SK-N-SH (cell line): ENCODE measurements around the gene KCNJ18. TPM values are rescaled to one million over a fixed set of nuclear protein-coding genes. Genes with fewer than 3 reads are reported as not detected.
"Not testable (repeated sequence)": the region's sequence is repeated elsewhere in the genome, so short reads cannot be mapped to it uniquely, and the experiment has no call there.

Experiments used
- CTCF ChIA-PET: fragments of 300-600, 350-600 bp; formaldehyde crosslinking; extraction: SDS; loops from one replicate; lab custom pipeline; 2021; lab: Yijun Ruan, JAX
- POLR2A ChIA-PET: fragments of 350-600 bp; sonication (Branson Sonifier 250); formaldehyde crosslinking; extraction: SDS; loops from one replicate; lab custom pipeline; 2020; ENCODE audit warnings: antibody characterized with exemption, inconsistent platforms; lab: Yijun Ruan, JAX
- DNase-seq: peaks from one replicate; pipeline ENCODE4 v3.0.0; 2012
- H2AFZ ChIP-seq: fragments of 200-600 bp; sonication (generic); 2 replicates; pipeline ENCODE4 v1.8.1; 2016; ENCODE audit warnings: antibody characterized with exemption, mild to moderate bottlenecking, low read depth
- H3F3A ChIP-seq: fragments of 200-600 bp; sonication (generic); replicated peaks from 2 replicates; pipeline ENCODE3; 2016; ENCODE audit warnings: antibody characterized with exemption, mild to moderate bottlenecking; ENCODE audit not compliant: insufficient read depth
- H3K27ac ChIP-seq, 2 experiments: fragments of 200-500 bp in 1 of 2; fragments of 200-600 bp in 1 of 2; sonication (Bioruptor generic) in 1 of 2; sonication (generic), shearing (Covaris generic) in 1 of 2; 2 replicates each; pipeline versions ENCODE4 v1.5.1 to v1.6.1; 2014 to 2016; ENCODE audit warnings: low read depth in 2 of 2, inconsistent platforms in 1 of 2, low read length in 1 of 2, mild to moderate bottlenecking in 1 of 2, mixed read lengths in 1 of 2
- H3K27me3 ChIP-seq: fragments of 200-600 bp; sonication (generic), shearing (Covaris generic); 2 replicates; pipeline ENCODE4 v1.6.1; 2016; ENCODE audit warnings: mixed run types; ENCODE audit not compliant: insufficient read depth
- H3K36me3 ChIP-seq, 2 experiments: fragments of 200-500 bp in 1 of 2; fragments of 200-600 bp in 1 of 2; sonication (Bioruptor generic) in 1 of 2; sonication (generic) in 1 of 2; replicated peaks in 1 of 2; 2 replicates each; pipeline versions ENCODE3 to v1.5.1; 2014 to 2016; ENCODE audit warnings: low read length in 1 of 2, mild to moderate bottlenecking in 1 of 2; ENCODE audit not compliant: insufficient read depth in 2 of 2, control insufficient read depth in 1 of 2
- H3K4me1 ChIP-seq, 2 experiments: fragments of 200-500 bp in 1 of 2; fragments of 200-600 bp in 1 of 2; sonication (Bioruptor generic) in 1 of 2; sonication (generic), shearing (Covaris generic) in 1 of 2; 2 replicates each; pipeline versions ENCODE4 v1.5.1 to v1.6.1; 2014 to 2016; ENCODE audit warnings: low read depth in 1 of 2, low read length in 1 of 2, mixed run types in 1 of 2; ENCODE audit not compliant: insufficient read depth in 2 of 2, control insufficient read depth in 1 of 2
- H3K4me2 ChIP-seq: fragments of 200-600 bp; sonication (generic), shearing (Covaris generic); 2 replicates; pipeline ENCODE4 v1.6.1; 2017; ENCODE audit warnings: mixed run types
- H3K4me3 ChIP-seq, 2 experiments: fragments of 200-500 bp in 1 of 2; fragments of 200-600 bp in 1 of 2; sonication (Bioruptor generic) in 1 of 2; sonication (generic), shearing (Covaris generic) in 1 of 2; 2 replicates each; pipeline versions ENCODE4 v1.5.1 to v1.8.1; 2014 to 2016; ENCODE audit warnings: low read depth in 2 of 2, inconsistent platforms in 1 of 2, low read length in 1 of 2, mild to moderate bottlenecking in 1 of 2, mixed read lengths in 1 of 2, moderate library complexity in 1 of 2
- H3K79me2 ChIP-seq: fragments of 200-600 bp; sonication (generic); 2 replicates; pipeline ENCODE4 v1.8.1; 2017; ENCODE audit warnings: mild to moderate bottlenecking; ENCODE audit not compliant: insufficient read depth
- H3K9ac ChIP-seq: fragments of 200-600 bp; sonication (generic); 2 replicates; pipeline ENCODE4 v1.6.1; 2017; ENCODE audit warnings: mixed run types
- H3K9me2 ChIP-seq: fragments of 200-600 bp; sonication (generic); 2 replicates; pipeline ENCODE4 v1.6.1; 2017; ENCODE audit warnings: mixed run types
- H3K9me3 ChIP-seq: fragments of 200-600 bp; sonication (generic); 2 replicates; pipeline ENCODE4 v1.6.1; 2017; ENCODE audit warnings: mixed run types, mild to moderate bottlenecking, moderate library complexity
- H4K20me1 ChIP-seq: fragments of 200-600 bp; sonication (generic); 2 replicates; pipeline ENCODE4 v1.6.1; 2017; ENCODE audit warnings: mild to moderate bottlenecking, mixed run types; ENCODE audit not compliant: insufficient read depth
- CHD2 ChIP-seq: fragments of 150-350 bp; IDR thresholded peaks from 2 replicates; pipeline ENCODE4 v1.6.1; 2018; ENCODE audit warnings: low read length; ENCODE audit not compliant: partially characterized antibody
- CTCF ChIP-seq: fragments of 200-600 bp; sonication (generic); IDR thresholded peaks from 2 replicates; pipeline ENCODE4 v1.6.1; 2017; ENCODE audit warnings: antibody characterized with exemption, mild to moderate bottlenecking, moderate library complexity
- ELF1 ChIP-seq: IDR thresholded peaks from 2 replicates; pipeline ENCODE4 v1.4.0; 2012
- EZH2phosphoT487 ChIP-seq: fragments of 200-600 bp; sonication (generic); IDR thresholded peaks from 2 replicates; pipeline ENCODE4 v1.6.1; 2017; ENCODE audit warnings: low read depth, mixed run types, mild to moderate bottlenecking, antibody characterized with exemption, moderate library complexity, borderline replicate concordance
- GABPA ChIP-seq: IDR thresholded peaks from 2 replicates; pipeline ENCODE4 v1.4.0; 2012; ENCODE audit warnings: low read depth, mild to moderate bottlenecking
- IRF3 ChIP-seq: fragments of 150-350 bp; IDR thresholded peaks from 2 replicates; pipeline ENCODE4 v1.6.1; 2016; ENCODE audit warnings: mild to moderate bottlenecking, low read depth, low read length
- JUND ChIP-seq: IDR thresholded peaks from 2 replicates; pipeline ENCODE4 v1.4.0; 2012
- MEF2A ChIP-seq: IDR thresholded peaks from 2 replicates; pipeline ENCODE4 v1.4.0; 2012; ENCODE audit warnings: low read depth, borderline replicate concordance
- MXI1 ChIP-seq: IDR thresholded peaks from 2 replicates; pipeline ENCODE4 v1.6.1; 2012; ENCODE audit warnings: mild to moderate bottlenecking, low read depth, low read length, improper control_type of control experiment
- NFIC ChIP-seq: IDR thresholded peaks from 2 replicates; pipeline ENCODE4 v1.4.0; 2012; ENCODE audit warnings: borderline replicate concordance
- RAD21 ChIP-seq: IDR thresholded peaks from 2 replicates; pipeline ENCODE4 v1.6.1; 2012; ENCODE audit warnings: mild to moderate bottlenecking, low read length
- RCOR1 ChIP-seq: fragments of 150-350 bp; IDR thresholded peaks from 2 replicates; pipeline ENCODE4 v1.6.1; 2017; ENCODE audit warnings: antibody characterized with exemption, low read length
- RXRA ChIP-seq: IDR thresholded peaks from 2 replicates; pipeline ENCODE4 v1.4.0; 2012; ENCODE audit warnings: low read depth, mild to moderate bottlenecking, borderline replicate concordance
- SMC3 ChIP-seq: IDR thresholded peaks from 2 replicates; pipeline ENCODE4 v1.6.1; 2012; ENCODE audit warnings: low read depth, low read length, improper control_type of control experiment
- TCF12 ChIP-seq: IDR thresholded peaks from 2 replicates; pipeline ENCODE4 v1.4.0; 2012
- TEAD4 ChIP-seq: IDR thresholded peaks from 2 replicates; pipeline ENCODE4 v1.4.0; 2012; ENCODE audit warnings: mild to moderate bottlenecking, borderline replicate concordance; ENCODE audit not compliant: insufficient read depth
- USF2 ChIP-seq: fragments of 150-350 bp; IDR thresholded peaks from 2 replicates; pipeline ENCODE4 v1.6.1; 2017; ENCODE audit warnings: antibody characterized with exemption, low read length, low read depth, borderline replicate concordance
- YY1 ChIP-seq: IDR thresholded peaks from 2 replicates; pipeline ENCODE4 v1.4.0; 2012; ENCODE audit warnings: low read depth, mild to moderate bottlenecking
- ZBTB33 ChIP-seq: IDR thresholded peaks from 2 replicates; pipeline ENCODE4 v1.4.0; 2012; ENCODE audit warnings: low read depth, borderline replicate concordance
- WGBS: methylation state at CpG from one replicate; pipeline ENCODE4 v1.1.6; 2017; ENCODE audit warnings: low lambda C conversion rate; 5-methylcytosine and 5-hydroxymethylcytosine counted together
- polyA plus RNA-seq, 3 experiments: library from polyadenylated mRNA; depleted of rRNA; stranded (reverse); fragments of >200 nt; gene quantifications; 2 replicates each; pipeline ENCODE4 v1.2.3, GENCODE V29; 2012

The KCNJ18 gene
- polyA plus RNA-seq, 1 of the 3 experiments (the other 2 are of a cell fraction) = not detected

- not testable (repeated sequence) for H2AFZ ChIP-seq
Measured at GRCh38 chr17:21741520-21741919, 49.2 kb downstream of the KCNJ18 start.

GRCh38 chr17:21742326-21742725, 50.0 kb downstream of the KCNJ18 start:
- H3K27ac ChIP-seq = no peak overlapping the region
- POLR2A ChIA-PET = no interaction called here
- no peaks in the 10 kb centered on the region for H3F3A ChIP-seq
- no peak overlapping the region for H3K9ac ChIP-seq
- WGBS = 2% methylated on average over 9 of the region's 13 CpGs
- no peaks in the 10 kb centered on the region for H3K79me2 ChIP-seq
- no peak overlapping the region for H2AFZ ChIP-seq
- H3K27me3 ChIP-seq = peaks cover 6% of the 10 kb centered on the region
- no peak overlapping the region for H3K4me3 ChIP-seq
- TF ChIP-seq MXI1 = no peak
- no peak for TF ChIP-seq RAD21
- no peak for TF ChIP-seq MEF2A
- TF ChIP-seq RCOR1 = no peak
- no peak for TF ChIP-seq EZH2phosphoT487
- TF ChIP-seq CTCF = no peak
- TF ChIP-seq YY1 = no peak
- no peak for TF ChIP-seq JUND
- no peak for TF ChIP-seq SMC3
- no peak for TF ChIP-seq GABPA
- no peak for TF ChIP-seq CHD2
- TF ChIP-seq RXRA = no peak
- TF ChIP-seq IRF3 = no peak
- TF ChIP-seq ELF1 = no peak
- TF ChIP-seq TCF12 = no peak
- no peak for TF ChIP-seq USF2
- no peak for TF ChIP-seq NFIC
- TF ChIP-seq ZBTB33 = no peak
- no peak for TF ChIP-seq TEAD4
- H3K9me2 ChIP-seq = no peaks in the 10 kb centered on the region
- H3K9me3 ChIP-seq = no peaks in the 10 kb centered on the region
- H4K20me1 ChIP-seq = no peaks in the 10 kb centered on the region
- CTCF ChIA-PET = no interaction called here
- H3K36me3 ChIP-seq = no peaks in the 10 kb centered on the region
- peak; percentile 14 for DNase-seq
- H3K4me1 ChIP-seq = no peaks in the 10 kb centered on the region
- no peak overlapping the region for H3K4me2 ChIP-seq

More at GRCh38 chr17:21741520-21741919, 49.2 kb downstream of the KCNJ18 start:
- H3K9me2 ChIP-seq, DNase-seq, H3F3A ChIP-seq, CTCF ChIA-PET, H3K27me3 ChIP-seq, POLR2A ChIA-PET, H3K4me1 ChIP-seq, H4K20me1 ChIP-seq, H3K4me2 ChIP-seq, H3K36me3 ChIP-seq, H3K9me3 ChIP-seq, H3K27ac ChIP-seq, H3K79me2 ChIP-seq, H3K9ac ChIP-seq, H3K4me3 ChIP-seq: not testable (repeated sequence)
- WGBS = no CpG with 5 or more reads among the region's 6 CpGs

- H3K36me3 ChIP-seq, H3K4me3 ChIP-seq, H3K79me2 ChIP-seq, H2AFZ ChIP-seq, H3K9me2 ChIP-seq, DNase-seq, H3K4me2 ChIP-seq, H4K20me1 ChIP-seq, H3F3A ChIP-seq, H3K4me1 ChIP-seq, POLR2A ChIA-PET, CTCF ChIA-PET, H3K9ac ChIP-seq, H3K9me3 ChIP-seq, H3K27ac ChIP-seq: not testable (repeated sequence)
- H3K27me3 ChIP-seq = peaks cover 18% of the 10 kb centered on the region
- no CpG with 5 or more reads among the region's 3 CpGs for WGBS
Measured at GRCh38 chr17:21744151-21744550, 51.8 kb downstream of the KCNJ18 start.
